Measurements from ENCODE around the gene RCL1.

The RCL1 gene

DNA sequence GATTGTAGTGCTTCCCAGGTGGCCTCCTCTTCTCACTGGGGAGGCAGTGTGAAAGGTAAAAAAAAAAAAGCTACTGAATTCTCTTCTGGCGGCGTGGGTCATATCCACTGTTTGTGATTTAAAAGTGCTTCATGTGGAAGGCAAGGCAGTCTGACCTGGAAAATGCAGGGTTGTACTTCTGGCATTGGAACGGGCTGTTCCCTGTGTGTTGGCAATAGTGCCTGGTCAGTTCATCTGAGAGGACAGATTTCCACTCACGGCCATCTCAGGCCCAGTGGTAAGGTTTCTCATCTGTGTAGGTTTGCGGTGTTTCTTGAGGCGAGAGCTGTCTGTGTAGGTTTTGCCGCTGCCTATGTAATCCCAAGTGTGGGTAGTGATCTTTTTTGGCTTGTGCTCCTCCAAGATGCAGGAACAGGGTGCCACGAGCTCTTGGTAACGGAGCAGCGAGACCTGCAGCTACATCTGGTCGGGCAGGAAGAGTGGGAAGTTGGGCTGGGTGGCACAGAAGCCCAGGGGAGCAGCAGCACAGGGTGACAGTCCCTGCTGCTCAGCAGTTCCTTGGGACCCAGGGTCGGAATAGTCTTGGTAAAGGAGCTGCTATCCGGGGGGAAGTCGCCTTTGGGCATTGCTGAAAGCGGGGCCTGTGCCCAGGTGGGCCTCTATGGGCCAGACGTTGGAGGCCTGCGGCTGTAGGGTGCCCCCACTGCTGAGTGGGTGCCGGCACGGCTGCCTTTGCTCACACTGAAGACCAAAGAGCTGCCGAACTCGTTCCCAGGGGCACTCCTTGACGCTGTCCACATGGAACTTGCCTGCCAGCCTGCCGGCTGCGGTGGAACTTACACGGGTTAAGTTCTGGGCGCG, 11.2 kb downstream of the RCL1 start:
- H3K4me3 Mint-ChIP-seq, result no peak overlapping the region
- DNase-seq (ENCODE audit: low spot score in 2 of 2) (no peak), ATAC-seq (replicated peaks; ENCODE audit: extremely low read depth, poor library complexity, severe bottlenecking) (no peak)
- peaks cover 4% of the 10 kb centered on the region for H3K36me3 Mint-ChIP-seq (ENCODE audit: insufficient read depth)
- peaks cover 12% of the 10 kb centered on the region for H3K9me3 Mint-ChIP-seq
- peaks cover 30% of the 10 kb centered on the region for H3K4me1 Mint-ChIP-seq
- no peak overlapping the region for H3K27ac Mint-ChIP-seq (ENCODE audit: low read depth)
- H3K27me3 Mint-ChIP-seq, result no peaks in the 10 kb centered on the region

GRCh38 chr9:4804531-4805016, 11.8 kb downstream of the RCL1 start:
- H3K4me3 Mint-ChIP-seq, result no peak overlapping the region
- H3K36me3 Mint-ChIP-seq (ENCODE audit: insufficient read depth), result peaks cover 4% of the 10 kb centered on the region
- peaks cover 12% of the 10 kb centered on the region for H3K9me3 Mint-ChIP-seq
- H3K4me1 Mint-ChIP-seq, result peaks cover 28% of the 10 kb centered on the region
- H3K27ac Mint-ChIP-seq (ENCODE audit: low read depth), result no peak overlapping the region
- DNase-seq (ENCODE audit: low spot score in 2 of 2) (no peak), ATAC-seq (replicated peaks; ENCODE audit: extremely low read depth, poor library complexity, severe bottlenecking) (no peak)
- no peaks in the 10 kb centered on the region for H3K27me3 Mint-ChIP-seq

DNA sequence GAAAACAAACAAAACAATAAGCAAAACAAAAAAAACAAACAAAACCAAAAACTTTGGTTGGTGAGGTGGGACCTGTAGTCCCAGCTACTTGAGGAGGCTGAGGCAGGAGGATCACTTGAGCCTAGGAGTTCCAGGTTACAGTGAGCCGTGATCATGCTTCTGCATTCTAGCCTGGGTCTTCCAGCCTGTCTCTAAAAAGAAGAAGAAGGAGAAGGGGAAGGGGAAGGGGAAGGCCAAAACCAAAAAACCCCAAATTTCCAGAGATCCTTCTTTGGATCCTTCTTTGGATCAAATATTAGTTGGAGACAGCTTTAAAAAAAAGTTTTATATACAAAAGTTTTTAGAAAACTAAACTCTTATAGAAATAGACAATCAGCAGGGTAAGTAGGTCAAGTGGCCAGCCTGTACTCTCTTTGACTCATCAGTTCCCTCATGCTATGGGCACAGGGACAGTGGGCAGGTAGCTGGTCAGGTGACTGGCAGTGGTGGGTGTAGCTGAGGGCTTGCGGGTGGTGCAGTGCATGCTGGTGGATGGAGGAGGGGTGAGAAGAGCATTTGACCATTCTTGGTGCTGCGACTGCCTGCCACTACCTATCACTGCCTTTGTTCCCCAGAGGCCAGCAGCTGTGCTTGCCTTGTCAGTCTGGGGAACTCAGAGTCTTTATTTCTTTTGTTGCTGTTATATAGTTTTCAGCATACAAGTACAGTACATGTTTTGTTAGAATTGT, 12.6 kb downstream of the RCL1 start:
- DNase-seq (ENCODE audit: low spot score in 2 of 2), result no peak
- H3K9me3 Mint-ChIP-seq, result peaks cover 12% of the 10 kb centered on the region
- no peaks in the 10 kb centered on the region for H3K27me3 Mint-ChIP-seq
- no peak overlapping the region for H3K4me3 Mint-ChIP-seq
- peaks cover 4% of the 10 kb centered on the region for H3K36me3 Mint-ChIP-seq (ENCODE audit: insufficient read depth)
- ATAC-seq (replicated peaks; ENCODE audit: extremely low read depth, poor library complexity, severe bottlenecking), result no peak
- peaks cover 28% of the 10 kb centered on the region for H3K4me1 Mint-ChIP-seq
- H3K27ac Mint-ChIP-seq (ENCODE audit: low read depth), result no peak overlapping the region

DNA sequence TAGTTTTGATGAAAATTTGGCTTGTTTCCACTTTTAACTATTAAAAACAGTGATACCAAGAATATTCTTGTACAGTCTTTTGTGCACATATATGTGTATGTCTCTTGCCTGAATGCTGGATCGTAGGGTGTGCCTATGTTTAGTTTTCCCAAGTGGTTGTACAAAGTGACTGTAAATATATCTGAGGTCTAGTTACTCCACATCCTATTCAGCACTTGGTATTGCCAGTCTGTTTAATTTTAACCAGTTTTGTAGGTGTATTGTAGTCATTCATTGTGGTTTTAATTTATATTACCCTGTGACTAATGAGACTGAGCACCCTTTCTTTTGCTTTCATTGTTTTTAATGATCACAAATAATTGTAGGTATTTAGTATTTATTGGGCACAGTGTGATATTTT, 17.8 kb downstream of the RCL1 start:
- peaks cover 31% of the 10 kb centered on the region for H3K4me1 Mint-ChIP-seq
- no peak overlapping the region for H3K4me3 Mint-ChIP-seq

GRCh38 chr9:4811824-4812223, 19.1 kb downstream of the RCL1 start:
- H3K4me3 Mint-ChIP-seq, result no peak overlapping the region
- H3K4me1 Mint-ChIP-seq, result peaks cover 32% of the 10 kb centered on the region
- no peak overlapping the region for H3K27ac Mint-ChIP-seq (ENCODE audit: low read depth)
- H3K27me3 Mint-ChIP-seq, result no peaks in the 10 kb centered on the region
- H3K9me3 Mint-ChIP-seq, result no peaks in the 10 kb centered on the region
- DNase-seq (ENCODE audit: low spot score in 2 of 2) (no peak), ATAC-seq (replicated peaks; ENCODE audit: extremely low read depth, poor library complexity, severe bottlenecking) (no peak)
- H3K36me3 Mint-ChIP-seq (ENCODE audit: insufficient read depth), result no peaks in the 10 kb centered on the region

More for the DNA sequence above, 17.8 kb downstream of the RCL1 start:
- H3K27me3 Mint-ChIP-seq, result no peaks in the 10 kb centered on the region
- H3K36me3 Mint-ChIP-seq (ENCODE audit: insufficient read depth), result peaks cover 2% of the 10 kb centered on the region
- no peak overlapping the region for H3K27ac Mint-ChIP-seq (ENCODE audit: low read depth)
- ATAC-seq (replicated peaks; ENCODE audit: extremely low read depth, poor library complexity, severe bottlenecking) (no peak), DNase-seq (ENCODE audit: low spot score in 2 of 2) (no peak)
- peaks cover 8% of the 10 kb centered on the region for H3K9me3 Mint-ChIP-seq

DNA sequence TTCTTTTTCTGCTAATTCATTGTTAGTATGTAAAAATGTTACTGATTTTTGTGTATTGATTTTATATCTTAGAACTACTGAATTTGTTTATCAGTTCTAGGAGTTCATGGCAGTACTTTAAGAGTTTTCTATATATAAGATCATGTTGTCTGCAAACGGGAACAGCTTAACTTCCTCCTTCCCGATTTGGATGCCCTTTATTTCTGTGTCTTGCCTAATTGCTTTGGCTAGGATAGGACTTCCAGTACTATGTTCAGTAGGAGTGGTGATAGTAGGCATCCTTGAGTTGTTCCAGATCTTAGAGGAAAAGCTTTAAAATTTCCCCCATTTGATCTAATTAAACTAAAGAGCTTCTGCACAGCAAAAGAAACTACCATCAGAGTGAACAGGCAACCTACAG, 20.1 kb downstream of the RCL1 start:
- Mint-ChIP-seq H3K27me3 (no peaks in the 10 kb centered on the region), H3K4me3 (no peak overlapping the region), H3K4me1 (peaks cover 29% of the 10 kb centered on the region), H3K36me3 (ENCODE audit: insufficient read depth) (no peaks in the 10 kb centered on the region), H3K9me3 (no peaks in the 10 kb centered on the region), H3K27ac (ENCODE audit: low read depth) (no peak overlapping the region)
- ATAC-seq (replicated peaks; ENCODE audit: extremely low read depth, poor library complexity, severe bottlenecking) (no peak), DNase-seq (ENCODE audit: low spot score in 2 of 2) (no peak)

GRCh38 chr9:4814913-4815312, 22.2 kb downstream of the RCL1 start:
- Mint-ChIP-seq H3K4me1 (peaks cover 20% of the 10 kb centered on the region), H3K4me3 (no peak overlapping the region), H3K9me3 (no peaks in the 10 kb centered on the region), H3K27ac (ENCODE audit: low read depth) (no peak overlapping the region), H3K36me3 (ENCODE audit: insufficient read depth) (no peaks in the 10 kb centered on the region), H3K27me3 (no peaks in the 10 kb centered on the region)
- DNase-seq (ENCODE audit: low spot score in 2 of 2) (no peak), ATAC-seq (replicated peaks; ENCODE audit: extremely low read depth, poor library complexity, severe bottlenecking) (no peak)

DNA sequence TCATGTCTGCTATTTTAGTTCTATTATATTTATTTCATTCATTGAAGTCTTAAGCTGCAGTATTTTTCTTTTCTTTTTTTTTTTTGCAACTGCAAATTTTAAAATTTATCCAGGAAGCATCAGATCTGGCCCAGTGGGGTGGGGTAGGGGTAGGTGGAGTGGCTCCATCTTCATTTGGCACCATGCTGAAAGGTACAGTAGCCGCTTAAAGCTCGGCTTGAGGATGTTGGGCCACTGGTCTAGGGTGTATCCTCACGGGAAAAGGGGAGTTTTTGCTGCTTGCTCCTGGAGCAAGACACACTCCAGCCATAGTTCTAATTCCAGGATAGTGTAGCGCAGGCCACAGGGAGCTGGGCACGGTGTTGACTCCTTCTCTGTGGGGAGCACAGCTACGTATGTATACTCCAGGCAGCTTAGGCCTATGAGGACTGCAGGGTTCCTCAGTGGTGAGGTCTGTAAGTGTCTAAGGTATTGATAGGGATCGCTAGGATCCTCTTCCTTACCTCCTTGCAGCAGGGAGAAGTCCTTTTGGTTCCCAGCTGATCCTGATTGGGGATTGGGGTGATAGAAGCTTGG, 22.7 kb downstream of the RCL1 start:
- H3K27ac Mint-ChIP-seq (ENCODE audit: low read depth), result no peak overlapping the region
- no peak for DNase-seq (ENCODE audit: low spot score in 2 of 2)
- no peaks in the 10 kb centered on the region for H3K9me3 Mint-ChIP-seq
- no peak for ATAC-seq (replicated peaks; ENCODE audit: extremely low read depth, poor library complexity, severe bottlenecking)
- peaks cover 25% of the 10 kb centered on the region for H3K4me1 Mint-ChIP-seq
- H3K4me3 Mint-ChIP-seq, result no peak overlapping the region
- H3K36me3 Mint-ChIP-seq (ENCODE audit: insufficient read depth), result no peaks in the 10 kb centered on the region
- no peaks in the 10 kb centered on the region for H3K27me3 Mint-ChIP-seq

GRCh38 chr9:4820168-4820567, 27.4 kb downstream of the RCL1 start:
- DNase-seq (ENCODE audit: low spot score in 2 of 2) (no peak), ATAC-seq (replicated peaks; ENCODE audit: extremely low read depth, poor library complexity, severe bottlenecking) (no peak)
- no peak overlapping the region for H3K27ac Mint-ChIP-seq (ENCODE audit: low read depth)
- no peaks in the 10 kb centered on the region for H3K9me3 Mint-ChIP-seq
- no peaks in the 10 kb centered on the region for H3K27me3 Mint-ChIP-seq
- peaks cover 5% of the 10 kb centered on the region for H3K36me3 Mint-ChIP-seq (ENCODE audit: insufficient read depth)
- no peak overlapping the region for H3K4me3 Mint-ChIP-seq
- peaks cover 31% of the 10 kb centered on the region for H3K4me1 Mint-ChIP-seq

DNA sequence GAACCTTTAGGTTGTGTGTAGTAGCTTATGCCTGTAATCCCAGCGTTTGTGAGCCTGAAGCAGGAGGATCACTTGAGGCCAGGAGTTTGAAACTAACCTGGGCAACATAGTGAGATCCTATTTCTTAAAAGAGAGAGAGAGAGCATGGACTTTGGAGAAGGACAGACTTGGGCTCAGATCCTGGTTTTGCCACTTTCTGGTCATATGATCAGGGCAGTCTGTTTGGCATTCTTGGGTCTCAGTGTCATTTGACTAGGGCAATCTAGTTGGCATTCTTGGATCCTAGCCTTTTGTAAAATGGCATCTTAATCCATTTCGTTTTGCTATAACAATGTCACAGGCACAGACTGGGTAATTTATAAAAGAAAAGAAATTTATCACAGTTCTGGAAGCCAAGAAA, 28.4 kb downstream of the RCL1 start:
- Mint-ChIP-seq H3K27me3 (no peaks in the 10 kb centered on the region), H3K36me3 (ENCODE audit: insufficient read depth) (peaks cover 5% of the 10 kb centered on the region), H3K27ac (ENCODE audit: low read depth) (no peak overlapping the region), H3K9me3 (no peaks in the 10 kb centered on the region), H3K4me1 (peaks cover 24% of the 10 kb centered on the region), H3K4me3 (no peak overlapping the region)
- ATAC-seq (replicated peaks; ENCODE audit: extremely low read depth, poor library complexity, severe bottlenecking) (no peak), DNase-seq (ENCODE audit: low spot score in 2 of 2) (no peak)

DNA sequence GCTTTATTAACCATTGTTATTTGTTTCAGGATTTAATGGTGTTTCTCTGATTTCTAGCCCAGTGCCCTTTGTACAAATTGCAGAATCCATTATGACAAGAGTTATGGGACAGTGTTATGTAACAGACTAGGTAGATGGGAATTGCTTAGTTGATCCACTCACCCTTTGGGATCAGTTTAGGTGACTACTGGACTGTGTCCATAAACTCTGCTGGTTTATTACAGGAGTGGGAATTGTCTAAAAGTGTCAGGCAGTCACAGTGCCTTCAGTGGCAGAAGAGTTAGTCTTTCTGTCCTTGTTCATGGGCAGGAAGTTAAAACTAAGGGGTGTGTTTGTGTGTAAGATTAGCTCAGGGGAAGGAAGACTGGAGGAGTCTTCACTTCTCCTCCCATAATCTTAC, 29.3 kb downstream of the RCL1 start:
- Mint-ChIP-seq H3K4me3 (no peak overlapping the region), H3K27ac (ENCODE audit: low read depth) (no peak overlapping the region), H3K36me3 (ENCODE audit: insufficient read depth) (peaks cover 6% of the 10 kb centered on the region), H3K27me3 (no peaks in the 10 kb centered on the region), H3K9me3 (no peaks in the 10 kb centered on the region), H3K4me1 (peaks cover 24% of the 10 kb centered on the region)
- DNase-seq (ENCODE audit: low spot score in 2 of 2) (no peak), ATAC-seq (replicated peaks; ENCODE audit: extremely low read depth, poor library complexity, severe bottlenecking) (no peak)

GRCh38 chr9:4826417-4827166, 33.8 kb downstream of the RCL1 start:
- Mint-ChIP-seq H3K4me3 (no peak overlapping the region), H3K9me3 (no peaks in the 10 kb centered on the region), H3K27me3 (no peaks in the 10 kb centered on the region), H3K27ac (ENCODE audit: low read depth) (no peak overlapping the region), H3K4me1 (peaks cover 7% of the 10 kb centered on the region), H3K36me3 (ENCODE audit: insufficient read depth) (peaks cover 17% of the 10 kb centered on the region)
- ATAC-seq (replicated peaks; ENCODE audit: extremely low read depth, poor library complexity, severe bottlenecking) (no peak), DNase-seq (ENCODE audit: low spot score in 2 of 2) (no peak)

Data from central memory CD8-positive, alpha-beta T cell (primary cell).